Endodermal cell (in vitro differentiated cells): Measurements from ENCODE around the gene GRID1. TPM values are rescaled to one million over a fixed set of nuclear protein-coding genes. Genes with fewer than 3 reads are reported as not detected.

Experiments used
- DNase-seq: peaks from one replicate; pipeline ENCODE4 v3.0.0-alpha.2; 2017
- H3K27ac ChIP-seq: 2 replicates; pipeline ENCODE4 v1.5.1; 2013; ENCODE audit warnings: mild to moderate bottlenecking, low read depth, low read length, moderate library complexity
- H3K27me3 ChIP-seq: 2 replicates; pipeline ENCODE4 v1.6.1; 2013; ENCODE audit warnings: mild to moderate bottlenecking, low read length, moderate library complexity; ENCODE audit not compliant: insufficient read depth, control insufficient read depth, poor library complexity, severe bottlenecking
- H3K36me3 ChIP-seq: 2 replicates; pipeline ENCODE4 v1.7.0; 2013; ENCODE audit warnings: mild to moderate bottlenecking, low read length, moderate library complexity; ENCODE audit not compliant: control insufficient read depth, insufficient read depth
- H3K4me1 ChIP-seq: one replicate; pipeline ENCODE4 v1.7.0; 2013; ENCODE audit warnings: low read length; ENCODE audit not compliant: control insufficient read depth, insufficient read depth
- H3K4me3 ChIP-seq: 2 replicates; pipeline ENCODE4 v1.5.1; 2013; ENCODE audit warnings: mild to moderate bottlenecking, low read length, moderate library complexity
- H3K9ac ChIP-seq: 2 replicates; pipeline ENCODE4 v1.6.1; 2013; ENCODE audit warnings: mild to moderate bottlenecking, low read length, moderate library complexity; ENCODE audit not compliant: poor library complexity, severe bottlenecking; ENCODE audit errors: extremely low read depth
- H3K9me3 ChIP-seq: 2 replicates; pipeline ENCODE4 v1.6.1; 2013; ENCODE audit warnings: mild to moderate bottlenecking, low read length, moderate library complexity; ENCODE audit not compliant: control insufficient read depth
- H3K27ac Mint-ChIP-seq: 2 replicates; pipeline ENCODE4 v1.8.0; 2020; ENCODE audit warnings: mixed read lengths
- H3K27me3 Mint-ChIP-seq: 2 replicates; pipeline ENCODE4 v1.8.0; 2021; ENCODE audit warnings: mild to moderate bottlenecking, mixed read lengths; ENCODE audit not compliant: insufficient read depth
- H3K36me3 Mint-ChIP-seq: 2 replicates; pipeline ENCODE4 v1.8.0; 2020; ENCODE audit warnings: low read depth, mixed read lengths
- H3K4me1 Mint-ChIP-seq: 2 replicates; pipeline ENCODE4 v1.8.0; 2020; ENCODE audit warnings: mixed read lengths
- H3K4me3 Mint-ChIP-seq: 2 replicates; pipeline ENCODE4 v1.8.0; 2020; ENCODE audit warnings: mild to moderate bottlenecking, moderate library complexity, mixed read lengths
- H3K9me3 Mint-ChIP-seq: 2 replicates; pipeline ENCODE4 v1.8.0; 2020; ENCODE audit warnings: mild to moderate bottlenecking, mixed read lengths
- CTCF ChIP-seq: fragments of 200-600 bp; sonication (generic); conservative IDR thresholded peaks from 2 replicates; pipeline ENCODE4 v1.5.0; 2021; ENCODE audit warnings: antibody characterized with exemption, mild to moderate bottlenecking
- WGBS, 2 experiments: methylation state at CpG; one replicate each; pipeline versions ENCODE4 v1.1.5 to v1.1.7; 2013; ENCODE audit warnings: missing lambda C conversion rate in 2 of 2, mixed read lengths in 1 of 2; ENCODE audit not compliant: insufficient coverage in 1 of 2, insufficient read length in 1 of 2; 5-methylcytosine and 5-hydroxymethylcytosine counted together
- total RNA-seq, 2 donors: library from RNA; stranded (reverse); fragmentation: NEBNext Ultra II Directional in 1 of 2; extraction: Animal tissue kit (Norgen Biotek cat#: 25700) in 1 of 2; gene quantifications; 2 replicates in 1 of 2; 3 replicates in 1 of 2; pipeline ENCODE4 v1.2.1, GENCODE V29; 2021

GRID1 gene
- total RNA-seq, 2 donors from 2014 or later = 0.13 to 0.53 TPM

GRCh38 chr10:85786401-85786899 lies 580.1 kb downstream of the GRID1 start:
- no peaks in the 10 kb centered on the region for H3K27me3 ChIP-seq
- no peak overlapping the region for H3K4me3 ChIP-seq
- peaks cover 11% of the 10 kb centered on the region for H3K4me1 Mint-ChIP-seq
- WGBS, 2 experiments = 53 to 71% methylated on average over 4 to 10 of the region's 10 CpGs
- no peaks in the 10 kb centered on the region for H3K27me3 Mint-ChIP-seq
- no peak overlapping the region for H3K4me3 Mint-ChIP-seq
- no peak overlapping the region for H3K27ac Mint-ChIP-seq
- peak; percentile 83 for DNase-seq
- H3K27ac ChIP-seq = no peak overlapping the region
- H3K36me3 ChIP-seq = no peaks in the 10 kb centered on the region
- H3K9me3 ChIP-seq = no peaks in the 10 kb centered on the region
- H3K9me3 Mint-ChIP-seq = no peaks in the 10 kb centered on the region
- H3K4me1 ChIP-seq = no peaks in the 10 kb centered on the region
- TF ChIP-seq CTCF = peak; percentile 76
- H3K36me3 Mint-ChIP-seq = no peaks in the 10 kb centered on the region
- H3K9ac ChIP-seq = no peak overlapping the region

GRCh38 chr10:85784792-85785191 lies 581.8 kb downstream of the GRID1 start:
- Mint-ChIP-seq H3K4me1 (peaks cover 11% of the 10 kb centered on the region), H3K9me3 (no peaks in the 10 kb centered on the region), H3K27ac (no peak overlapping the region), H3K27me3 (no peaks in the 10 kb centered on the region), H3K4me3 (no peak overlapping the region), H3K36me3 (no peaks in the 10 kb centered on the region)
- TF ChIP-seq CTCF = no peak
- Histone ChIP-seq H3K27ac (no peak overlapping the region), H3K9ac (no peak overlapping the region), H3K4me3 (no peak overlapping the region), H3K36me3 (no peaks in the 10 kb centered on the region), H3K9me3 (no peaks in the 10 kb centered on the region), H3K4me1 (no peaks in the 10 kb centered on the region), H3K27me3 (no peaks in the 10 kb centered on the region)
- 85 to 89% methylated on average over 5 of the region's 5 CpGs for WGBS, 2 experiments
- no peak for DNase-seq

GRCh38 chr10:85781404-85781803 lies 585.2 kb downstream of the GRID1 start:
- H3K27ac Mint-ChIP-seq = no peak overlapping the region
- DNase-seq = no peak
- no peak overlapping the region for H3K4me3 ChIP-seq
- WGBS, 2 experiments = 89% methylated on average over 2 of the region's 2 CpGs; no CpG with 5 or more reads in 1 of the 2 experiments
- peaks cover 7% of the 10 kb centered on the region for H3K4me1 Mint-ChIP-seq
- H3K9me3 Mint-ChIP-seq = no peaks in the 10 kb centered on the region
- peaks cover 3% of the 10 kb centered on the region for H3K27me3 Mint-ChIP-seq
- H3K27ac ChIP-seq = no peak overlapping the region
- TF ChIP-seq CTCF = no peak
- no peaks in the 10 kb centered on the region for H3K4me1 ChIP-seq
- H3K9ac ChIP-seq = no peak overlapping the region
- H3K9me3 ChIP-seq = no peaks in the 10 kb centered on the region
- no peaks in the 10 kb centered on the region for H3K36me3 Mint-ChIP-seq
- H3K36me3 ChIP-seq = no peaks in the 10 kb centered on the region
- H3K27me3 ChIP-seq = no peaks in the 10 kb centered on the region
- no peak overlapping the region for H3K4me3 Mint-ChIP-seq
